ENCODE data around the gene NRG4. TPM values are rescaled to one million over a fixed set of nuclear protein-coding genes. Genes with fewer than 3 reads are reported as not detected.

Gene NRG4
- total RNA-seq, 1 experiment from 2014 or later = 0.55 TPM

- TF ChIP-seq ZNF512 (CRISPR knock-in tag; IDR thresholded peaks at IDR 0.05; ENCODE audit: borderline replicate concordance) = no peak
- no peak for TF ChIP-seq ZNF671 (CRISPR knock-in tag; IDR thresholded peaks at IDR 0.05)
- TF ChIP-seq, protein P1, sequence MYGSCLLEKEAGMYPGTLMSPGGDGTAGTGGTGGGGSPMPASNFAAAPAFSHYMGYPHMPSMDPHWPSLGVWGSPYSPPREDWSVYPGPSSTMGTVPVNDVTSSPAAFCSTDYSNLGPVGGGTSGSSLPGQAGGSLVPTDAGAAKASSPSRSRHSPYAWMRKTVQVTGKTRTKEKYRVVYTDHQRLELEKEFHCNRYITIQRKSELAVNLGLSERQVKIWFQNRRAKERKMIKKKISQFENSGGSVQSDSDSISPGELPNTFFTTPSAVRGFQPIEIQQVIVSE (CRISPR knock-in tag; IDR thresholded peaks at IDR 0.05; ENCODE audit: borderline replicate concordance) = no peak
Observed at GRCh38 chr15:75942464-75942863, 69.8 kb downstream of the NRG4 start (continued).

DNA sequence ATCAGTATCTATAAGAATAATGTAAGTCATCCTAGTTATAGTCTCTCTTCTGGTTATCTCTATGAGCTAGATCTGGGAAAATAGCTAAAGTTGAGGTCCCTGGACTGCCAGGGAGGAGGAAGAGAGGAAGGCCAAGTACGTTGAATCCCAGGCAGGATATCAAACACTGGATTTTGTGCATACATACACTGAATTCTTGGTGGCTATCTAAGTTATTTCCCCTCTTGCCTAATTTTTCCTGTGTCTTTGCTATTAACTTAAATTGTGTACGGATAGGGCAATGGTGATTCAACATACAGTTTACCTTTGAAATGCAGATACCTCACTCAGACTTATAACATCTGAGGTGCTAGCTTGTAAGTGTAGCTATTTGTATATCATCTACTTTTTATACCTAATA, 81.4 kb downstream of the NRG4 start:
- DNase-seq (ENCODE audit: low spot score) (no peak), ATAC-seq (no peak)
- CTCF ChIA-PET = interaction anchor here (1.0 to 5.9 kb wide), 2 partner anchors 9 to 208 kb away, joined by 4 to 73 read pairs; no protein-coding TSS in a partner anchor
- Mint-ChIP-seq H3K27me3 (ENCODE audit: low read depth) (no peaks in the 10 kb centered on the region), H3K36me3 (peaks cover 50% of the 10 kb centered on the region), H3K4me1 (peaks cover 31% of the 10 kb centered on the region), H3K9me3 (peaks cover 5% of the 10 kb centered on the region; the same call in 1 of the 2 replicates), H3K4me3 (no peak overlapping the region), H3K27ac (no peak overlapping the region)
- POLR2A ChIA-PET = no interaction called here
- TF ChIP-seq SP1 (CRISPR knock-in tag; conservative IDR thresholded peaks at IDR 0.05) (no peak), IRF2 (CRISPR knock-in tag; IDR thresholded peaks at IDR 0.05; ENCODE audit: borderline replicate concordance, low read depth) (no peak), ZNF423 (CRISPR knock-in tag; IDR thresholded peaks at IDR 0.05) (no peak), ZNF512 (CRISPR knock-in tag; IDR thresholded peaks at IDR 0.05; ENCODE audit: borderline replicate concordance) (no peak), KAT7 (CRISPR knock-in tag; IDR thresholded peaks at IDR 0.05; ENCODE audit: borderline replicate concordance) (no peak), ZNF425 (CRISPR knock-in tag; conservative IDR thresholded peaks at IDR 0.05) (no peak), CBFB (CRISPR knock-in tag; IDR thresholded peaks at IDR 0.05; ENCODE audit: low read depth) (no peak), ZNF138 (CRISPR knock-in tag; conservative IDR thresholded peaks at IDR 0.05) (no peak), E2F1 (CRISPR knock-in tag; IDR thresholded peaks at IDR 0.05) (no peak), ARID4B (CRISPR knock-in tag; IDR thresholded peaks at IDR 0.05; ENCODE audit: borderline replicate concordance) (no peak), MLX (CRISPR knock-in tag; IDR thresholded peaks at IDR 0.05) (no peak), NR2C2 (CRISPR knock-in tag; IDR thresholded peaks at IDR 0.05) (no peak), TCF7 (CRISPR knock-in tag; IDR thresholded peaks at IDR 0.05; ENCODE audit: low read depth) (no peak), NR1H2 (CRISPR knock-in tag; IDR thresholded peaks at IDR 0.05) (no peak)
- TF ChIP-seq, protein P2, sequence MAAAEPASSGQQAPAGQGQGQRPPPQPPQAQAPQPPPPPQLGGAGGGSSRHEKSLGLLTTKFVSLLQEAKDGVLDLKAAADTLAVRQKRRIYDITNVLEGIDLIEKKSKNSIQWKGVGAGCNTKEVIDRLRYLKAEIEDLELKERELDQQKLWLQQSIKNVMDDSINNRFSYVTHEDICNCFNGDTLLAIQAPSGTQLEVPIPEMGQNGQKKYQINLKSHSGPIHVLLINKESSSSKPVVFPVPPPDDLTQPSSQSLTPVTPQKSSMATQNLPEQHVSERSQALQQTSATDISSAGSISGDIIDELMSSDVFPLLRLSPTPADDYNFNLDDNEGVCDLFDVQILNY (CRISPR knock-in tag; IDR thresholded peaks at IDR 0.05) = no peak
- TF ChIP-seq, protein P3, sequence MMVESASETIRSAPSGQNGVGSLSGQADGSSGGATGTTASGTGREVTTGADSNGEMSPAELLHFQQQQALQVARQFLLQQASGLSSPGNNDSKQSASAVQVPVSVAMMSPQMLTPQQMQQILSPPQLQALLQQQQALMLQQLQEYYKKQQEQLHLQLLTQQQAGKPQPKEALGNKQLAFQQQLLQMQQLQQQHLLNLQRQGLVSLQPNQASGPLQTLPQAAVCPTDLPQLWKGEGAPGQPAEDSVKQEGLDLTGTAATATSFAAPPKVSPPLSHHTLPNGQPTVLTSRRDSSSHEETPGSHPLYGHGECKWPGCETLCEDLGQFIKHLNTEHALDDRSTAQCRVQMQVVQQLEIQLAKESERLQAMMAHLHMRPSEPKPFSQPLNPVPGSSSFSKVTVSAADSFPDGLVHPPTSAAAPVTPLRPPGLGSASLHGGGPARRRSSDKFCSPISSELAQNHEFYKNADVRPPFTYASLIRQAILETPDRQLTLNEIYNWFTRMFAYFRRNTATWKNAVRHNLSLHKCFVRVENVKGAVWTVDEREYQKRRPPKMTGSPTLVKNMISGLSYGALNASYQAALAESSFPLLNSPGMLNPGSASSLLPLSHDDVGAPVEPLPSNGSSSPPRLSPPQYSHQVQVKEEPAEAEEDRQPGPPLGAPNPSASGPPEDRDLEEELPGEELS (CRISPR knock-in tag; IDR thresholded peaks at IDR 0.05) = no peak
- TF ChIP-seq, protein P4, sequence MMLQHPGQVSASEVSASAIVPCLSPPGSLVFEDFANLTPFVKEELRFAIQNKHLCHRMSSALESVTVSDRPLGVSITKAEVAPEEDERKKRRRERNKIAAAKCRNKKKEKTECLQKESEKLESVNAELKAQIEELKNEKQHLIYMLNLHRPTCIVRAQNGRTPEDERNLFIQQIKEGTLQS (CRISPR knock-in tag; conservative IDR thresholded peaks at IDR 0.05) = no peak
